H1 (cell line): Measurements from ENCODE around the gene CUEDC2. TPM values are rescaled to one million over a fixed set of nuclear protein-coding genes. Genes with fewer than 3 reads are reported as not detected.

Experiments used
- ATF3 ChIP-seq: IDR thresholded peaks from 2 replicates; pipeline ENCODE4 v1.6.1; 2011; ENCODE audit warnings: low read depth, mild to moderate bottlenecking, low read length; ENCODE audit not compliant: insufficient read depth
- SP2 ChIP-seq: IDR thresholded peaks from 2 replicates; pipeline ENCODE4 v1.6.1; 2012; ENCODE audit warnings: mild to moderate bottlenecking, low read length, inconsistent platforms
- TAF7 ChIP-seq: optimal IDR thresholded peaks from 2 replicates; pipeline ENCODE3; 2011; ENCODE audit warnings: low read depth, mild to moderate bottlenecking, inconsistent platforms, low read length, moderate library complexity, borderline replicate concordance
- polyA plus RNA-seq, 7 experiments: library from polyadenylated mRNA; depleted of rRNA in 3 of 7; stranded (reverse) in 5 of 7; unstranded in 2 of 7; fragments of >200 nt in 5 of 7; fragments of 200-250 nt in 2 of 7; gene quantifications; 1 replicate in 5 of 7; 2 replicates in 1 of 7; 4 replicates in 1 of 7; pipeline versions ENCODE4 v1.2.1 to v1.2.3, GENCODE V29; 2011 to 2013; ENCODE audit warnings: missing spikeins in 2 of 7, mixed read lengths in 2 of 7
- total RNA-seq: library from RNA; stranded (reverse); fragmentation: NEBNext Ultra II Directional; extraction: Animal tissue kit (Norgen Biotek cat#: 25700); gene quantifications from 2 replicates; pipeline ENCODE4 v1.2.1, GENCODE V29; 2021

Gene CUEDC2
- total and polyA plus RNA-seq, 2 of the 8 experiments (the other 6 are each of a cell fraction or from before 2014, with no cell fraction given): 41.7 to 55.2 TPM

- no peak for TF ChIP-seq TAF7
- TF ChIP-seq ATF3: no peak
- no peak for TF ChIP-seq SP2
These were observed 48.0 kb upstream of the CUEDC2 start (continued) for GRCh38 chr10:102480396-102480795.
